Measurements from ENCODE around the gene GRID1.

- TF ChIP-seq, protein P1, sequence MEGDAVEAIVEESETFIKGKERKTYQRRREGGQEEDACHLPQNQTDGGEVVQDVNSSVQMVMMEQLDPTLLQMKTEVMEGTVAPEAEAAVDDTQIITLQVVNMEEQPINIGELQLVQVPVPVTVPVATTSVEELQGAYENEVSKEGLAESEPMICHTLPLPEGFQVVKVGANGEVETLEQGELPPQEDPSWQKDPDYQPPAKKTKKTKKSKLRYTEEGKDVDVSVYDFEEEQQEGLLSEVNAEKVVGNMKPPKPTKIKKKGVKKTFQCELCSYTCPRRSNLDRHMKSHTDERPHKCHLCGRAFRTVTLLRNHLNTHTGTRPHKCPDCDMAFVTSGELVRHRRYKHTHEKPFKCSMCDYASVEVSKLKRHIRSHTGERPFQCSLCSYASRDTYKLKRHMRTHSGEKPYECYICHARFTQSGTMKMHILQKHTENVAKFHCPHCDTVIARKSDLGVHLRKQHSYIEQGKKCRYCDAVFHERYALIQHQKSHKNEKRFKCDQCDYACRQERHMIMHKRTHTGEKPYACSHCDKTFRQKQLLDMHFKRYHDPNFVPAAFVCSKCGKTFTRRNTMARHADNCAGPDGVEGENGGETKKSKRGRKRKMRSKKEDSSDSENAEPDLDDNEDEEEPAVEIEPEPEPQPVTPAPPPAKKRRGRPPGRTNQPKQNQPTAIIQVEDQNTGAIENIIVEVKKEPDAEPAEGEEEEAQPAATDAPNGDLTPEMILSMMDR (IDR thresholded peaks at IDR 0.05), result no peak
- no peak for TF ChIP-seq POLR2A (IDR thresholded peaks at IDR 0.05)
These were observed 81.3 kb downstream of the GRID1 start for GRCh38 chr10:86285136-86285790.

All from lower leg skin (tissue), 3 donors.